Epithelial cell of proximal tubule (primary cell): ENCODE data around the gene ZNF778. TPM values are rescaled to one million over a fixed set of nuclear protein-coding genes. Genes with fewer than 3 reads are reported as not detected.
"Not testable (repeated sequence)": the region's sequence is repeated elsewhere in the genome, so short reads cannot be mapped to it uniquely, and the experiment has no call there.

Experiments used
- DNase-seq: peaks from one replicate; pipeline ENCODE4 v3.0.0-alpha.2; 2011; ENCODE audit warnings: low read depth
- H3K4me3 ChIP-seq: 2 replicates; pipeline ENCODE4 v1.5.1; 2011; ENCODE audit warnings: low read depth, mild to moderate bottlenecking, low read length
- CTCF ChIP-seq: conservative IDR thresholded peaks from 2 replicates; pipeline ENCODE4 v1.5.1; 2012; ENCODE audit warnings: low read depth, mild to moderate bottlenecking, low read length
- total RNA-seq: library from RNA; depleted of rRNA; stranded (reverse); fragments of >200 nt; gene quantifications from 2 replicates; pipeline ENCODE4 v1.2.3, GENCODE V29; 2015

ZNF778 gene
- total RNA-seq, 1 donor from 2014 or later = 3.7 TPM

DNA sequence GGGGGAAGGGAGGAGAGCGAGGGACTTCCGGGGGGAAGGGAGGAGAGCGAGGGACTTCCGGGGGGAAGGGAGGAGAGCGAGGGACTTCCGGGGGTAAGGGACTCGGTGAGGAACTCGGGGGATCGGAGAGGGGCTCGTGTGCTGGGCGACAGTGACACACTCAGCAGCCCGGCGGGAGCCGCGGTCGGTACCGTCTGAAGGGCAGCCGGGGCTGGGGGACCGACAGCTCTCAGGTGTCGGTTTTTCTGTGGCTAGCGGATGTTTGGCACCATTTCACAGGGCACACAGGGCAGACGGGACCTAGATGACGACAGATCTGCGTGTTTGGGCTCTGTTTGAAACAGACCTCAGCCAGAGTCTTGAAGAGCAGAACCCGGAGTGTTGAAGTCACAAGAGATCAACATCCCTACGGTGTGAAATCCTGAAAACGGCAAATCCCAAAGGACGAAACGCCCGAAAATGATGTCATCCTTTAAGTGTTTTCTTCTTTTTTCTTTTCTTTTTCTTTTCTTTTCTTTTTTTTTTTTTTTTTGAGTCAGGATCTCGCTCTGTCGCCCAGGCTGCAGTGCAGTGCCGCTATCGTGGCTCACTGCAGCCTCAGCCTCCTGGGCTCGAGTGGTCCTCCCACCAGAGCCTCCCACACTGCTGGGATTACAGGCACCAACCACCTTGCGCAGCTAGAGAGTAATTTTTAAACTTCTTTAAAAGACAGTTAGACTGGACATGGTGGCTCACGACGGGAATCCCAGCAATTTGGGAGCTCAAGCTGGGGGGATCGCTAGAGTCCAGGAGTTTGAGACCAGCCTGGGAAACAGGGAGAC, 23.9 kb downstream of the ZNF778 start:
- peak; percentile 36 for DNase-seq
- TF ChIP-seq CTCF = no peak
- peak overlapping the region; percentile 94 for H3K4me3 ChIP-seq

GRCh38 chr16:89242795-89243200, 25.3 kb downstream of the ZNF778 start:
- no peak for DNase-seq
- H3K4me3 ChIP-seq = no peak overlapping the region
- no peak for TF ChIP-seq CTCF

- H3K4me3 ChIP-seq = no peak overlapping the region
- DNase-seq = no peak
- no peak for TF ChIP-seq CTCF
Observed at GRCh38 chr16:89243664-89244063, 26.2 kb downstream of the ZNF778 start.

DNA sequence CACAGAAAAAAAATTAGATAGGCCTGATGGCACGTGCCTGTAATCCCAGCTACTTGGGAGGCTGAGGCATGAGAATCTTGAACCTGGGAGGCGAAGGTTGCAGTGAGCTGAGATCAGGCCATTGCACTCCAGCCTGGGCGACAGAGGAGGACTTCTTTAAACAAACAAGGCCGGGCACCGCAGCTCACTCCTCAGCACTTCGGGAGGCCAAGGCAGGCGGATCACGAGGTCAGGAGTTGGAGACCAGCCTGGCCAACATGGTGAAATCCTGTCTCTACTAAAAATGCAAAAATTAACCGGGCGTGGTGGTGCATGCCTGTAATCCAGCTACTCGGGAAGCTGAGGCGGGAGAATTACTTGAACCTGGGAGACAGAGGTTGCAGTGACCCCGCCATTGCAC, 26.8 kb downstream of the ZNF778 start:
- not testable (repeated sequence) for H3K4me3 ChIP-seq, DNase-seq

- no peak for TF ChIP-seq CTCF
- no peak for DNase-seq
Observed at GRCh38 chr16:89244754-89245153, 27.3 kb downstream of the ZNF778 start.

GRCh38 chr16:89246383-89246902, 28.9 kb downstream of the ZNF778 start:
- H3K4me3 ChIP-seq = peak overlapping the region; percentile 60
- TF ChIP-seq CTCF = no peak
- no peak for DNase-seq

More at GRCh38 chr16:89244754-89245153, 27.3 kb downstream of the ZNF778 start:
- no peak overlapping the region for H3K4me3 ChIP-seq

DNA sequence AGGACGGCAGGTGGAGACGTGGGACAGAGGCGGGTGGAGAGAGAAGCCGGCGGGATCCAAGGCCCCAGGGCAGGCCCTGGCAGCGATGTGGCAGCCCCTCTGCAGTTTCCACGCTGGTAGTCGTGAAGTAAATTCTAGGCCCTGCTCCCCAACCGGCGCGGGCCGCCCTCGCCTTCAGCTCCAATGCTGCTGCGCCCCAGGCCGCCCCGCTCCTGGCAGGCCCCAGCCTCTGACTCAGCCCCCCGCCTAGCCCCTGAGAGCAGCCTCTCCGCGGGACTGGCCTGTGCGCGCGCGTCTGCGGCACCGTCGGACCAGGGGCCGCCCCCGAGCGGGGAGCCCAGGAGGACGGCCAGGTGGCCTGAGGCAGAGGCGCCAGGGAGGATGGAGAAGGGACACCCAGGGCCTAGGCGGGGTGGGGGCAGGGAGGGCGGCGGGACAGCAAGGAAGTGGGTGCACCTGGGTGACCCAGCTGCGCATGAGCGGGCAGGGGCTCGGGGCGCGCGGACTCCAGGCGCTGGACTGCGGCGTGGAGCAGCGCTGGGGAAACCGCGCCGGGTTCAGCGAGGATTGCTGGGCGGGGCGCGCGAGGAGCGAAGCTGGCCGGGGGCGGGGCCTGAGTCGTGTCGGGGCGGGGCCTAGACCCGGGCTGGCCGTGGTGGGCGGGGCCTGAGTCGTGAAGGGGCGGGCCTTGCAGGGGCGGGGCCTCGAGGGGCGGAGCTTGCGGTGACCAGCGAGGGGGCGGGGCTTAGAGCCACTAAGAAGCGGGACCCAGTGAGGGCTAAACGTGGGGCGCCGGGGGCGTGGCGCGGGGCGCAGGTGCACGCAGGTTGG, 29.6 kb downstream of the ZNF778 start:
- no peak for DNase-seq
- H3K4me3 ChIP-seq = peak overlapping the region; percentile 60
- peak; percentile 38 for TF ChIP-seq CTCF

DNA sequence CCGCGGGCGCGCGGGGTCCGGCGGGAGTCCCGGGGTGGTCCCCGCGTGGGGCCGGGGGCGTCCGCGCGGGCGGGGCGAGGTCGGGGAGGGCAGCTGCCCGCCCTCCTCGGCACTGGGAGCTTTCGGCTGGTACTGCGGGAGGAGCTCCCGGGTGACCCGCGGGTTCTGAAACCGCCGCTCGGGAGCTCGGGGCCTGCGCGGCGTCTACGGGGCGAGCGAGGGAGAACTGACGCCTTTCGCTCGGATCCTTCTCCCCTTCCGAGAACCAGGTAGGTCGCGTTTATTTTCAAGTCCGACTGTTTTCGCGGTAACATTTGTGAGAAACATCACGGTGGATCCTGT, 30.2 kb downstream of the ZNF778 start:
- DNase-seq = not testable (repeated sequence)
- peak overlapping the region; percentile 50 for H3K4me3 ChIP-seq
